Measurements from ENCODE around the gene LZTS2. TPM values are rescaled to one million over a fixed set of nuclear protein-coding genes. Genes with fewer than 3 reads are reported as not detected.

LZTS2 gene
- total and polyA plus RNA-seq, 2 of the 8 experiments (the other 6 are each of a cell fraction or from before 2014, with no cell fraction given) = 75.7 to 99.5 TPM

- WGBS, 2 experiments (ENCODE audit: extremely low coverage in 1 of 2, insufficient coverage in 1 of 2, insufficient read length in 1 of 2, insufficient replicate concordance in 2 of 2, low coverage in 1 of 2, low lambda C conversion rate in 2 of 2, missing lambda C conversion rate in 1 of 2) = 83% methylated on average over 22 of the region's 27 CpGs; no CpG with 5 or more reads in 1 of the 2 experiments
- DNase-seq (ENCODE audit: low read depth in 1 of 2, low spot score in 2 of 2) (no peak), FAIRE-seq (no peak)
- H3K56ac ChIP-seq (replicated peaks; ENCODE audit: insufficient read length, low read depth, low read length) = no peak overlapping the region
- no peak overlapping the region for H2BK20ac ChIP-seq (ENCODE audit: low read length)
- H3K4ac ChIP-seq (replicated peaks; ENCODE audit: insufficient read length, low read depth, low read length) = peak overlapping the region; percentile 66
- H3K4me2 ChIP-seq (ENCODE audit: insufficient read depth in 1 of 2, low read depth in 2 of 2, low read length in 2 of 2) = peak overlapping the region; percentile 30 to 91; a peak in 3 of 4 replicates
- no peak overlapping the region for H4K8ac ChIP-seq (ENCODE audit: extremely low read depth, insufficient read depth, low read length)
- no peak overlapping the region for H2AK5ac ChIP-seq (ENCODE audit: low read depth, low read length)
- no peak overlapping the region; the same call in 1 of the 2 replicates for H2BK15ac ChIP-seq (ENCODE audit: low read length)
- peaks cover 0 to 3% of the 10 kb centered on the region in 2 experiments for H4K20me1 ChIP-seq (replicated peaks in 1 of 2; ENCODE audit: control insufficient read depth in 1 of 2, insufficient read depth in 2 of 2, low read length in 2 of 2)
- peak overlapping the region in 1 of 4 experiments; percentile 66; a peak in 2 of 8 replicates for H3K4me3 ChIP-seq (ENCODE audit: extremely low read depth in 1 of 4, insufficient read depth in 2 of 4, low read depth in 3 of 4, low read length in 4 of 4)
- H3K9ac ChIP-seq (replicated peaks in 1 of 4; ENCODE audit: extremely low read depth in 1 of 4, low read depth in 3 of 4, low read length in 3 of 4) = no peak overlapping the region
- no peaks in the 10 kb centered on the region; the same call in 1 of the 2 replicates for H3K79me1 ChIP-seq (ENCODE audit: low read depth, low read length)
- H4K91ac ChIP-seq (replicated peaks; ENCODE audit: insufficient read length, low read length) = peak overlapping the region; percentile 10
- H3K14ac ChIP-seq (ENCODE audit: insufficient read length) = no peak overlapping the region
- H2BK12ac ChIP-seq (ENCODE audit: low read depth, low read length) = no peak overlapping the region
- POLR2A ChIA-PET (ENCODE audit: partially characterized antibody) = interaction anchor here (1.3 to 3.5 kb wide), 6 partner anchors 10 to 42 kb away, joined by 3 to 24 read pairs (median 5); partner anchors contain the start of genes LZTS2, MRPL43 and TWNK
- peaks cover 0 to 26% (median 21%) of the 10 kb centered on the region in 4 experiments; a peak in 6 of 7 replicates for H3K4me1 ChIP-seq (replicated peaks in 1 of 4; ENCODE audit: control insufficient read depth in 3 of 4, insufficient read depth in 4 of 4, low read length in 3 of 4)
- H3K79me2 ChIP-seq (ENCODE audit: control insufficient read depth in 1 of 2, insufficient read depth in 2 of 2, low read length in 2 of 2) = no peaks in the 10 kb centered on the region
- no peak overlapping the region for H2AFZ ChIP-seq (ENCODE audit: low read length)
- no peak overlapping the region for H3K23ac ChIP-seq (ENCODE audit: insufficient read length)
- peaks cover 17% of the 10 kb centered on the region for H3K23me2 ChIP-seq (ENCODE audit: low read depth, low read length)
- no peak overlapping the region for H4K5ac ChIP-seq (ENCODE audit: insufficient read length, low read depth, low read length)
- peaks cover 1 to 38% (median 29%) of the 10 kb centered on the region in 4 experiments for H3K27me3 ChIP-seq (replicated peaks in 1 of 4; ENCODE audit: control insufficient read depth in 3 of 4, extremely low read depth in 1 of 4, insufficient read depth in 3 of 4, low read length in 3 of 4)
- H3K36me3 ChIP-seq (ENCODE audit: control insufficient read depth in 2 of 4, insufficient read depth in 4 of 4, low read length in 3 of 4) = no peaks in the 10 kb centered on the region
- no peak overlapping the region for H2BK120ac ChIP-seq (replicated peaks; ENCODE audit: low read depth, low read length)
- no peak overlapping the region for H3K27ac ChIP-seq (ENCODE audit: low read depth, low read length)
- no peaks in the 10 kb centered on the region for H3K9me3 ChIP-seq (ENCODE audit: insufficient read depth in 2 of 2, low read depth in 1 of 2, low read length in 1 of 2)
- no peak overlapping the region for H2BK5ac ChIP-seq (ENCODE audit: low read depth, low read length)
- H3K18ac ChIP-seq (ENCODE audit: extremely low read depth, low read length) = no peak overlapping the region
- CTCF ChIA-PET (ENCODE audit: partially characterized antibody) = interaction anchor here (0.6 to 51.8 kb wide), 24 partner anchors 10 to 552 kb away, joined by 3 to 2176 read pairs (median 4); partner anchors contain the start of genes KAZALD1 and LZTS2
- peak; percentile 49; the same call in 1 of the 2 replicates for TF ChIP-seq MAX (IDR thresholded peaks at IDR 0.05)
- peak; percentile 77 for TF ChIP-seq TEAD4 (IDR thresholded peaks at IDR 0.05; ENCODE audit: low read depth, low read length)
- TF ChIP-seq SIN3A (conservative IDR thresholded peaks at IDR 0.05 in 1 of 2, IDR thresholded peaks at IDR 0.05 in 1 of 2; ENCODE audit: low read depth in 1 of 2, low read length in 2 of 2) = no peak
- peak; percentile 93; the same call in 1 of the 2 replicates for TF ChIP-seq RXRA (IDR thresholded peaks at IDR 0.05; ENCODE audit: insufficient read depth, low read depth, low read length)
- no peak for TF ChIP-seq TCF12 (IDR thresholded peaks at IDR 0.05; ENCODE audit: low read depth, low read length)
- no peak for TF ChIP-seq SP2 (IDR thresholded peaks at IDR 0.05; ENCODE audit: low read length)
- no peak for TF ChIP-seq GTF2F1 (IDR thresholded peaks at IDR 0.05; ENCODE audit: borderline replicate concordance, low read depth, low read length)
- TF ChIP-seq CTCF (IDR thresholded peaks at IDR 0.05; ENCODE audit: control extremely low read depth in 1 of 3, insufficient read depth in 1 of 3, low read depth in 1 of 3, low read length in 3 of 3) = peak; percentile 13 to 64 (median 60); a peak in 2 of 4 replicates
These were observed 30.1 kb downstream of the LZTS2 start for GRCh38 chr10:101029520-101030295.
